Mucosa of stomach (tissue), 1 donor: ENCODE measurements around the gene SLC7A4.
"Not testable (repeated sequence)": the region's sequence is repeated elsewhere in the genome, so short reads cannot be mapped to it uniquely, and the experiment has no call there.

Source experiments
- H3K27me3 ChIP-seq: one replicate; pipeline ENCODE4 v1.7.0; 2013; ENCODE audit warnings: mild to moderate bottlenecking, low read length; ENCODE audit not compliant: control insufficient read depth, insufficient read depth
- H3K36me3 ChIP-seq: one replicate; pipeline ENCODE4 v1.7.0; 2013; ENCODE audit warnings: low read length; ENCODE audit not compliant: control insufficient read depth, insufficient read depth
- H3K4me1 ChIP-seq: one replicate; pipeline ENCODE4 v1.7.0; 2013; ENCODE audit warnings: mild to moderate bottlenecking, low read length; ENCODE audit not compliant: control insufficient read depth, insufficient read depth
- H3K4me3 ChIP-seq: one replicate; pipeline ENCODE4 v1.7.0; 2013; ENCODE audit warnings: low read length
- H3K9ac ChIP-seq: one replicate; pipeline ENCODE4 v1.7.0; 2013; ENCODE audit warnings: mild to moderate bottlenecking, low read length, moderate library complexity
- H3K9me3 ChIP-seq: one replicate; pipeline ENCODE4 v1.7.0; 2013; ENCODE audit warnings: mild to moderate bottlenecking, low read length, moderate library complexity; ENCODE audit not compliant: control insufficient read depth
- donor health status: Pancreatic carcinoma.

SLC7A4 gene

DNA sequence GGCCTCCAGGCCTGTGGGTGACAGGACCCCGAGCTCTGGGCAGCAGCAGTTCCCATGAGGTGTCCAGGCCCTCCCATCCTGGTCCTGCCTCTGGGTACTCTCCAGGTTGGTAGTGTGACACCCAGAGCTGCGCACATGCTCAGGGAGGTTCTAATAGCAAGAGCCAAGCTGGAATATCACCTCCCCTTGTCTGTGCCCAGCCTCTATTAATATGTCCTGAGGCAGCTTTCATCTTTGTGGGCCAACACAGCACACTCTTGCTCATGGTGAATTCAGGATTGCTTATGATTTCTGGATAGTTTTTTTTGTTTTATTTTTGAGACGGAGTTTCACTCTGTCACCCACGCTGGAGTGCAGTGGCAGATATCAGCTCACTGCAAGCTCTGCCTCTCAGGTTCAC lies 14.0 kb downstream of the SLC7A4 start:
- no peak overlapping the region for H3K4me3 ChIP-seq
- H3K4me1 ChIP-seq = peaks cover 23% of the 10 kb centered on the region
- H3K36me3 ChIP-seq = no peaks in the 10 kb centered on the region

DNA sequence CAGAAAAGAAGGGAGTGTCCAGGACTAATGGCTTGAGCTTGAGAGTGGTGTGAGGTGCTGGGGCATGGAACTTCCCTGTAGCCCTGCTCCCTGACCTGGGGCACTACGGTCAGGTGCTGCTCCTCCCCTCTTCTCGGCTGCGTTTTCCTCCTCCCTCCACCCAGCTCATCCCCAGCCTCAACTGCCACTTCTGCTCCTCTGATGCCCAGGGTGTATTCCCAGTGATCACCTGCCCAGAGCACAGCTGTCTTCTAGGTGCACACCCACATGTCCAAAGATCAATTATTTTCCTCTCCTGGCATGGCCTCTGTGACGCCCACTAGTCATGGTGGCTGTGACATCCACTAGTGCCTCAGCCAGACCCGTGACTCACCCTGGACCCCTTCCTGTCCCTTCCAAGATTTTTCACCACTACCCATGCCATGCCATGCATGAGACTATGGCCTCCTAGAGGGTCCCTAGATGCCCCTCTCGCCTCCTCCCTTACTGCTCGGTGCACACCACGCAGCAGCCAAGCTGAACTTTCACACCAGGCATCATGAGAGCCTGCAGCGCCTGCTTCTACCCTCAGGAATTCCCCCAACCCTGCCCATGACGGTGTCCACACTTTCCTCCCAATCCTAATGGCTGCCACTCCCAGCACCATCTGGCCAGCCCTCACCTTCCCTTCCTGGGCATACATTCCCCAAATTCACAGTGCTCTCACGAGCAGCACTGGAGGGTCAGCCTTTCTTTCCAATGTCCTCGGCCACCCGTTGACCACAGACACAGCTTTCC lies 15.5 kb downstream of the SLC7A4 start:
- peaks cover 23% of the 10 kb centered on the region for H3K4me1 ChIP-seq
- no peaks in the 10 kb centered on the region for H3K27me3 ChIP-seq
- H3K9ac ChIP-seq = no peak overlapping the region
- no peaks in the 10 kb centered on the region for H3K9me3 ChIP-seq
- H3K36me3 ChIP-seq = no peaks in the 10 kb centered on the region
- no peak overlapping the region for H3K4me3 ChIP-seq

More for the DNA sequence above, 14.0 kb downstream of the SLC7A4 start:
- no peaks in the 10 kb centered on the region for H3K9me3 ChIP-seq
- H3K9ac ChIP-seq = no peak overlapping the region
- H3K27me3 ChIP-seq = no peaks in the 10 kb centered on the region

DNA sequence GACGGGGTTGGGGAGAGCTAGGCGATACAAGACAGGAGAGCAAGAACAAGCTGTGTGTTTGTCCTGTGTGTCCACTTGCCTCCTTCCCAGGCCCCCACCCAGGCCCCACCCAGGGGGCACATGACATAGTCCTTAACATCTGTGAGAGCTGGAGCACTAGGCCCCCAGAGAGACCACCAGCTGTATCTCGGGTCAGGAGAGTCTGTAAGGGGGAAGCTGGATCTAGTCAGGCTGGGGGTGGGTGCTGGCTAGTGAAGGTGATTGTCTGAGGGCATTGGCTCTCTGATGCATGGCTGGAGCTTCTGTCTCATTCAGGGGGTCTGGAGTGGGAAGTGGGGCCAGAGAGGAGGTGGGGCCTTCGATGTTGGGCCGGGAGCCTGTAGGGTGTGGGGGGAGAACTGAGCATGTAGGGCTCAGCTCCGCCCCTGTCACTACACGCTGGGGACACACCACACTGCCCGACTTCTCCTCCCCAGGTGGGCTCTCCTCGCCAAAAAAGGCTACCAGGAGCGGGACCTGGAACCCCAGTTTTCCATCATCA lies 16.8 kb downstream of the SLC7A4 start:
- Histone ChIP-seq H3K9ac (no peak overlapping the region), H3K4me3 (no peak overlapping the region), H3K36me3 (no peaks in the 10 kb centered on the region), H3K9me3 (no peaks in the 10 kb centered on the region), H3K27me3 (no peaks in the 10 kb centered on the region), H3K4me1 (peaks cover 23% of the 10 kb centered on the region)

DNA sequence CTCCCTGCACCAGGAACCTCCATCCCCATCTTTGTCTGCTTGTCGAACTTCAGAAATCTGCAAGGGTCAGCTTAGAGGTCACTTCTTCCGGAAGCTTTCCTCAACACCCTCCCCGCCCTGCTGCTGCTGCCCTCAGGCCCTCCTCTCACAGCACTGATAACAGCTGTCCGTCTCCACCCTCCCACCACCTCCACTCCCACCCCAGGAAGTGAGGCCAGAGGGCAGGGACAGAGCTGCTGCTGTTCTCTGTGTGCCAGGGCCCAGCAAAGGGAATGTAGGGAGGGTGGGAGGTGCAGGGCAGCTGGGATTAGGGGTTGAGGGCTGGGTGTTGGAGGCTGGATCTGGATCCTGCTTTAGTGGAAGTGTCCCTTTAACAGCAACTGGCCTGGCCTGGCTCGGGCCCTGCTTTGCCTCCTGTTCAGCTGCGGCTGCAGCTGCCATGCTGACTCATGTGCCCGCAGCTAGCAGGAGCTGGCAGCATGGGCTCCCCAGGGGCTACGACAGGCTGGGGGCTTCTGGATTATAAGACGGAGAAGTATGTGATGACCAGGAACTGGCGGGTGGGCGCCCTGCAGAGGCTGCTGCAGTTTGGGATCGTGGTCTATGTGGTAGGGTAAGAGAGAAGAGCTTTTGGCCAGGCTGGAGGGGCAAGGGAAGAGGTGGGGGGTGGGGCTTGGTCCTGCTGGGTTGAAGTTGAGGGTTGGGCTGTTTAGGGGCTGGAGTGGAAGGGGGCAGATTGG lies 17.5 kb downstream of the SLC7A4 start, which contains the start of gene P2RX6:
TSS of gene P2RX6 (plus strand) at position 440 of the 740 bp plus-strand sequence. CDS start at position 450, 10 bp downstream.
- H3K9me3 ChIP-seq = no peaks in the 10 kb centered on the region
- no peaks in the 10 kb centered on the region for H3K36me3 ChIP-seq
- H3K9ac ChIP-seq = peak within 1 kb of the TSS; percentile 41
- H3K27me3 ChIP-seq = no peaks in the 10 kb centered on the region
- H3K4me1 ChIP-seq = peaks cover 23% of the 10 kb centered on the region
- H3K4me3 ChIP-seq = peak within 1 kb of the TSS; percentile 60

DNA sequence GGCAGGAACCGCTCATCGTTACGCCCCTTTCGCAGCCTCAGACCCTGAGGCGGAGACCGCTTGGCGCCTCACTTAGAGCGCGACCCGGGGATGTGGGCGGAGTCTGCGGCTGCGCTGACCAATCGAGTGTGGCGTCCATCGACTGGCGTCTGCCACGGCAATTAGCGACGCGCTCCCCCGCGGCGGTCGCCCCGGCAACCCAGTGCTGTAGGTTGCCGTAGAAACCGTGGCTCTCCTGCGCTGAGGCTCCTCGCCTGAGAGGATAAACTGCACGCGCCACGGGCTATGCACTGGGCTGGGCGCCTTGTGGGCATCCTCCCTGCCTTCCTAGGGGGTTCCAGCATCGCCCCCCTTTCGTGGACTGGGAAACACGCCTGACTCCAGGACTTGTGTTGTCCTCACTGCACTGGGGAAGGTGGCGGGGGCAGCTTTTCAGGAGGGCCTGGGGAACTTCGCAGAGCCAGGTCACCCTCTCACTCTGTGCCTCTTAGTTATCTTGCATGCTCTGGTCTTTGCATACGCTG lies 18.1 kb downstream of the SLC7A4 start:
- Histone ChIP-seq H3K4me3 (peak overlapping the region; percentile 60), H3K4me1 (peaks cover 23% of the 10 kb centered on the region), H3K9ac (peak overlapping the region; percentile 41), H3K9me3 (no peaks in the 10 kb centered on the region), H3K27me3 (no peaks in the 10 kb centered on the region), H3K36me3 (no peaks in the 10 kb centered on the region)

DNA sequence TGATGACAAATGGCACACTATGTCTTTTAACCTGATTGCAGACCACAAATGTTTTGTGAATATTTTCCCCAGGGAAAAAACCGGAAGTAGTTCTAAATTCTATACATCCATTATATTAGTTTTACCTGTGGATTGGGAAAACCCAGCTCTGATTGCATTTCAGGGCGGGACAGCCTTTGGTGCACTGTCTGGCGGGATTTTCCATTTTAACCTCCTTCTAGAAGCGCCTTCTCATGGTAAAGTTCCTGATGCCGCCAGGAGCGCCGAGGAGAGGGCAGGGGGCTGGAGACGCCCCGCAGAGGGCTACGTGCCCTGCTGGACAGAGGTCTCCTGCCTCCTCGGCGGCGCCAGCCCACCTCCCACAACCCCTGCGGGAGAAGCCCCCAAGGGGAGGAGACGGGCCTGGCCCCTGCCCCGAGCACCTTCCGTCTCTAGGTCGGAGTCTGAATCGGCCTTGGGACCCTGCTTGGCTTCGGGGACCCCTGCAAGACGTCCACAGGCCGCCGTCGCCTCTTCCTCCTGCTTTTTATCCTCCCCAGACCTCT lies 18.6 kb downstream of the SLC7A4 start:
- no peaks in the 10 kb centered on the region for H3K27me3 ChIP-seq
- peak overlapping the region; percentile 41 for H3K9ac ChIP-seq
- peaks cover 23% of the 10 kb centered on the region for H3K4me1 ChIP-seq
- peak overlapping the region; percentile 60 for H3K4me3 ChIP-seq
- no peaks in the 10 kb centered on the region for H3K36me3 ChIP-seq
- H3K9me3 ChIP-seq = no peaks in the 10 kb centered on the region

DNA sequence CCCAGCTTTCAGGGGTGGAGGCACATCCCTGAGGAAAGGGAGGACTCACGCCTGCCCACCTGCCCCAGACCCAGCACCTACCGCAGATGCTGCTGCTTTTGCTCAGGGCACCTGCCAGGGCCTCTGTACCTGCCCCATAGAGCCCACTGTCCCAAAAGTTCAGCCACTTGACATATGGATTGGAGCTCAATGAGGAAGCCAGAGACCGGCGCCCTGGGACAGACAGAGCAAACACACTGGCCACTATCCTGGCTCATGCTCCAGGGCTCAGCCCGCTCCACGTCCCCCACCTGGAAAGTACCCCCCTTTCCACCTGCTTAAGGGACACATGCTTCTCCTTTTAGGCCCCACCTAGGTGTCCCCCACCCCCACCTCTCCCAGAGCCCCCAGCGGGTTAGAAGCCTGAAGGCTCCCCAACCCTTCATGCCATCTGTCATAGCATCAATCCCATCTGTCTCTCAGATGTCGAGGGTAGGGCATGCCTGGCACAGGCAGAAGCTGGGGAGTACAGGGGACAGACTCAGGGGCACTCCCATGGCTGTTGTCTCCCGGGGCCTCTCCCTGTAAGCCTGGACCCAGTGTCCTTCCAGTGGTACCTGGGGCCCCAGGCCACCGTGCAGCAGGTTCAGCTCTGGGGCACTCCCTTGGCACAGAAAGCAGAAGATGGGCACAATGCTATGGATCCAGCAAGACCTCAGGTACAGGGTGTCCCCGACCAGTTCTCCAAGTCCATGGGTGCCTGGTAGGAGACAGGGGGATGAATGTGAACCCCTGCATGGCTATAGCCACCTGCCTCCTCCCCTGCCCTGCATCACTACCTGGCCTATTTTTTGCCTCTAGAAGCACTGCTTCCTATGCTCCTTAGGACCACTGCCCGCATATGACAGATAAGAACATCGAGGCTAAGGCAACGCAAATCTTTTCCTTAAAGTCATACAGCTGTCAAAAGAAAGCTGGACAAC lies 19.6 kb downstream of the SLC7A4 start:
- Histone ChIP-seq H3K27me3 (no peaks in the 10 kb centered on the region), H3K4me1 (peaks cover 23% of the 10 kb centered on the region), H3K4me3 (no peak overlapping the region), H3K9ac (no peak overlapping the region), H3K36me3 (no peaks in the 10 kb centered on the region), H3K9me3 (no peaks in the 10 kb centered on the region)

DNA sequence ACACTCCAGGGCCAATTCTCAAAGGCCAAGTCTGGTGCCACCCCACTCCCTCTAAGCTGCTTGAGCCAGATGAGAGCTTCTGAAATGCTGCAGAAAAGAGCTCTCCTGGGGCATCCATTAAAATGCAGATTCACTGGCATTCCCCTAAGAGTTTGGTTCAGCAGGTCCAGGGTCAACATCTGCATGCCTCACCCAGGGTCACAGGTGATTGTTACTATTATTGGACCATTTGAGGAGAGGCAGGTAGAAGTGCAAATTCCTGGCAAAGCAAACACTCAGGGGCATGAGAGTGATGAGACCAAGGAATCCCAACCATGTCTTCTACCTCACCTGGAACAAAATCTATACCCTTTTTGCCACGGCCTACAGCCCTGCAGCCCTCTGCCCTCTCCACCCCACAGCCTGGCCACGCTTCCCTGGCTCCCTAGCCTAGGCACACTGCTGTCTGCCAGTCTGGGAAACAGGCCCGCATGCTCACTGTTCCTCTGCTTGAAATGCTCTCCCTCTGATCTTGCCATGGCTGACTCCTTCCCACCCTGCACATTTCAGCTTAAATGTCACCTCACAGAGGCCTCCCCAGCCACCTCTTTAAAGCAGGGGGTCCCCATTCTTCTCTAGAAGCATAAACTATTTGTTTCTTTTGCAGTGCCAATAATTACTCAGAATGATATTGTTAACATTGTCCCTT lies 21.8 kb downstream of the SLC7A4 start:
- no peaks in the 10 kb centered on the region for H3K9me3 ChIP-seq
- peaks cover 21% of the 10 kb centered on the region for H3K4me1 ChIP-seq
- no peaks in the 10 kb centered on the region for H3K27me3 ChIP-seq
- H3K9ac ChIP-seq = no peak overlapping the region
- H3K4me3 ChIP-seq = no peak overlapping the region
- H3K36me3 ChIP-seq = no peaks in the 10 kb centered on the region

DNA sequence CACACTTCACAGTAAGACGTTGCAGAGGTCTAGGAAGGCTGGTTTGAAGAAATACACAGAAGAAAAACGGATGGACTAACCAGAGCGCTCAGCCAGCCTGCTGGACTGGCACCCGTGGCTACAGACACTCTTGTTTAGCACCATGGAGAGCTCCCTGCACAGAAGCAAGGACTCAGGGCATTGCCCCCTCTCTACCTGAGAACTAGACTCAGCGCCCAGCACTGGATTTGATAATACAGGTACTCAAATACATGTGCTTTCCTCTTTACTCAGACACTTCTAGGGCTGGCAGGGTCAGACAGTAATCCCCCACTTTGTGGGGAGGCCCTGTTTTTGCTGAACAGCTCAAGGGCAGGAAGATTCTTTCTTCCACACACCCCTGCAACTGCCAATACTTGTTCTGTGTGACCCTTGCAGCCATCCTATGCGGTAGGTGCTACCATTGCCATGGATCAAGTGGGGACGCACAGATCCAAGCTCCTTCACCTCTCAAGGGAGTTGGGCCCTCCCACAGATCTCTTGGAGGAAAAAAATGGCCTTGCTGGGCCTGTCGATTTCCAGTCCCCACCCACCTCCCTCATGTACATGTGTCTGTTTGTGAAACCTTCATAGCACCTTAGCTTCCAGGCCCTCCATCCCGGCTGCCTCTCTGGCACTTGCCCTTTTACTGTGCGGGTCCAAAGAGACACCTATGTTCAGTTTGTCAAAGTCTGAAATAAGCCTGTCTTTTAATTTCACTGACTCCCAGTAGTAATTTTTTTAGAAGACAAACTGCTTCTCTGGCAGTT lies 22.5 kb downstream of the SLC7A4 start:
- Histone ChIP-seq H3K36me3 (no peaks in the 10 kb centered on the region), H3K4me3 (no peak overlapping the region)

DNA sequence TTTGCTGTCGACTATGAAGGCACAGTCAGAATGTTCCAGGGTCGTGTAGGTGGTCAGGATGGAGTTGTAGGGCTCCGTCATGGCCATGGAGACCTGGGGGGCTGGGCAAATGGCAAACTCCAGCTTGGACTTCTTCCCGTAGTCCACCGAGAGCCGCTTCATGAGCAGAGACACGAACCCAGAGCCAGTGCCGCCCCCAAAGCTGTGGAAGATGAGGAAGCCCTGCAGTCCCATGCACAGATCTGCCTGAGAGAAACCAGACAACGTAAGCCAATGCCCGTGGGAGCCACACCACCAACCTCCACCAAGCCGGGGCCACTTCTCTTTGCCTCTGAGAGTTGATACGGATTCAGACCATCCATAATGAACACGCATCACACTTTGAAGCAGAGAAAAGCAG lies 23.2 kb downstream of the SLC7A4 start:
- not testable (repeated sequence) for H3K4me3 ChIP-seq, H3K4me1 ChIP-seq, H3K9ac ChIP-seq, H3K9me3 ChIP-seq, H3K27me3 ChIP-seq, H3K36me3 ChIP-seq

More for the DNA sequence above, 22.5 kb downstream of the SLC7A4 start:
- Histone ChIP-seq H3K9me3 (no peaks in the 10 kb centered on the region), H3K27me3 (no peaks in the 10 kb centered on the region), H3K4me1 (peaks cover 13% of the 10 kb centered on the region), H3K9ac (no peak overlapping the region)
